Osteoblast (primary cell): ENCODE data around the gene ASPDH. TPM values are rescaled to one million over a fixed set of nuclear protein-coding genes. Genes with fewer than 3 reads are reported as not detected.
A peak's percentile ranks its signal among the peaks of the same experiment; 100 is the strongest.

ENCODE experiments used
- DNase-seq: peaks from one replicate; pipeline ENCODE4 v3.0.0; 2011; ENCODE audit warnings: low spot score, mixed read lengths; ENCODE audit not compliant: insufficient read length; ENCODE audit errors: missing footprints
- H2AFZ ChIP-seq: 2 replicates; pipeline ENCODE4 v1.6.0; 2011; ENCODE audit warnings: mild to moderate bottlenecking, low read length
- H3K27ac ChIP-seq: 2 replicates; pipeline ENCODE4 v1.5.1; 2011; ENCODE audit warnings: mild to moderate bottlenecking, low read depth, low read length, moderate library complexity
- H3K27me3 ChIP-seq: 2 replicates; pipeline ENCODE4 v1.6.0; 2012; ENCODE audit warnings: mild to moderate bottlenecking, control low read depth, inconsistent platforms, low read length, moderate library complexity; ENCODE audit not compliant: insufficient read depth
- H3K36me3 ChIP-seq: 2 replicates; pipeline ENCODE4 v1.5.1; 2011; ENCODE audit warnings: mild to moderate bottlenecking, low read length, control low read depth, moderate library complexity; ENCODE audit not compliant: insufficient read depth
- H3K4me1 ChIP-seq: 2 replicates; pipeline ENCODE4 v1.5.1; 2011; ENCODE audit warnings: mild to moderate bottlenecking, low read length, control low read depth, moderate library complexity; ENCODE audit not compliant: insufficient read depth
- H3K4me2 ChIP-seq: 2 replicates; pipeline ENCODE4 v1.6.0; 2011; ENCODE audit warnings: mild to moderate bottlenecking, low read length; ENCODE audit not compliant: insufficient read depth
- H3K4me3 ChIP-seq: fragments of 200-600 bp; sonication (generic); 3 replicates; pipeline ENCODE4 v1.5.1; 2012; ENCODE audit warnings: mild to moderate bottlenecking, low read length, inconsistent platforms; ENCODE audit not compliant: insufficient read depth
- H3K79me2 ChIP-seq: 2 replicates; pipeline ENCODE4 v1.6.0; 2012; ENCODE audit warnings: mild to moderate bottlenecking, low read length, control low read depth, inconsistent platforms; ENCODE audit not compliant: insufficient read depth
- H3K9me3 ChIP-seq: 2 replicates; pipeline ENCODE4 v1.5.1; 2011; ENCODE audit warnings: low read depth, low read length, control low read depth
- H4K20me1 ChIP-seq: 2 replicates; pipeline ENCODE4 v1.6.0; 2012; ENCODE audit warnings: mild to moderate bottlenecking, low read length, control low read depth; ENCODE audit not compliant: insufficient read depth
- total RNA-seq: library from RNA; depleted of rRNA; stranded (reverse); fragments of >200 nt; gene quantifications from 2 replicates; pipeline ENCODE4 v1.2.3, GENCODE V29; 2012
- TF ChIP-seq, protein P1 (sequence below): IDR thresholded peaks from 2 replicates; pipeline ENCODE4 v1.5.1; 2011; ENCODE audit warnings: mild to moderate bottlenecking, low read depth, low read length, moderate library complexity; ENCODE audit errors: extremely low read depth

ASPDH gene
- total RNA-seq, 1 donor = not detected

DNA sequence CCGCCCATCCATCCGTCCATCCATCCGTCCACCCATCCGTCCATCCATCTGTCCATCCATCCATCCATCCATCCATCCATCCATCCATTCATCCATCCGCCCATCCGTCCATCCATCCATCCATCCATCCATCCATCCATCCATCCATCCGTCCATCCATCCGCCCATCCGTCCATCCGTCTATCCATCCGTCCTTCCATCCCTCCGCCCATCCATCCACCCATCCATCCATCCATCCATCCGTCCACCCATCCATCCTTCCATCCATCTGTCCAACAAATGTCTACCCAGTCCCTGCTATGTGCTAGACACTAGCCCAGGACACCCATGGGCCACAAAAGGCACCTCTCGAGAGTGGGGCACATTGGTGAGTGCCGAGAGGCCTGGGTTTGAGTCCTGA is 38.8 kb upstream of the ASPDH start:
- Histone ChIP-seq H3K27me3 (peaks cover 13% of the 10 kb centered on the region), H3K79me2 (no peaks in the 10 kb centered on the region), H3K9me3 (no peaks in the 10 kb centered on the region), H3K36me3 (no peaks in the 10 kb centered on the region), H3K4me2 (no peak overlapping the region), H3K4me1 (peaks cover 3% of the 10 kb centered on the region), H3K27ac (no peak overlapping the region), H2AFZ (no peak overlapping the region), H4K20me1 (no peaks in the 10 kb centered on the region), H3K4me3 (no peak overlapping the region)
- no peak for DNase-seq
- TF ChIP-seq, protein P1, sequence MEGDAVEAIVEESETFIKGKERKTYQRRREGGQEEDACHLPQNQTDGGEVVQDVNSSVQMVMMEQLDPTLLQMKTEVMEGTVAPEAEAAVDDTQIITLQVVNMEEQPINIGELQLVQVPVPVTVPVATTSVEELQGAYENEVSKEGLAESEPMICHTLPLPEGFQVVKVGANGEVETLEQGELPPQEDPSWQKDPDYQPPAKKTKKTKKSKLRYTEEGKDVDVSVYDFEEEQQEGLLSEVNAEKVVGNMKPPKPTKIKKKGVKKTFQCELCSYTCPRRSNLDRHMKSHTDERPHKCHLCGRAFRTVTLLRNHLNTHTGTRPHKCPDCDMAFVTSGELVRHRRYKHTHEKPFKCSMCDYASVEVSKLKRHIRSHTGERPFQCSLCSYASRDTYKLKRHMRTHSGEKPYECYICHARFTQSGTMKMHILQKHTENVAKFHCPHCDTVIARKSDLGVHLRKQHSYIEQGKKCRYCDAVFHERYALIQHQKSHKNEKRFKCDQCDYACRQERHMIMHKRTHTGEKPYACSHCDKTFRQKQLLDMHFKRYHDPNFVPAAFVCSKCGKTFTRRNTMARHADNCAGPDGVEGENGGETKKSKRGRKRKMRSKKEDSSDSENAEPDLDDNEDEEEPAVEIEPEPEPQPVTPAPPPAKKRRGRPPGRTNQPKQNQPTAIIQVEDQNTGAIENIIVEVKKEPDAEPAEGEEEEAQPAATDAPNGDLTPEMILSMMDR = no peak

DNA sequence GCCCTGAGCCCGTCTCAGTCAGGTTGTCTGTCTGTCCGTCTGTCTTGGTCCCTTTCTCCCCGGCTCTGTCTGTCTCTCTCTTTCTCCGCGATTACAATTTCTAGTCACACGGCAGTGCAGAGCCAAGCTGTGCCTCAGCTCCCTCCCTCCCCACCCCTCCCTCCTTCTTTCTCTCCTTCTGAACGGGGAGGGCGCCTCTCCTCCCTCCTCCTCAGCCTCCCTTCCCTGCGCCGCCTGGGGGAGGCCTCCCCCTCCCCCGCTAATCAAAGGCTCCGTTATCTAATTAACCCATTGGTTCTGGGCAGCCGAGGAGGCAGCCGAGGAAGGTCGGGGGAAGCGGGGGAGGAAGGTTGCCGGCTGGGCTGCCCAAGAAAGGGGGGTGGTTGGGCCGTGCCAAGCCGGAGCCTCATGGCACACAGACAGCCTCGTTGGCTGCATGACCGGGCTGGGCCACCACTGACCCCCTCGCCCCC is 38.0 kb upstream of the ASPDH start:
- Histone ChIP-seq H3K27ac (no peak overlapping the region), H3K9me3 (no peaks in the 10 kb centered on the region), H3K27me3 (peaks cover 8% of the 10 kb centered on the region), H3K4me3 (no peak overlapping the region), H3K4me2 (no peak overlapping the region), H2AFZ (no peak overlapping the region), H3K79me2 (no peaks in the 10 kb centered on the region), H4K20me1 (no peaks in the 10 kb centered on the region), H3K36me3 (no peaks in the 10 kb centered on the region), H3K4me1 (peaks cover 3% of the 10 kb centered on the region)
- TF ChIP-seq, protein P1 = no peak
- DNase-seq = peak; percentile 81

DNA sequence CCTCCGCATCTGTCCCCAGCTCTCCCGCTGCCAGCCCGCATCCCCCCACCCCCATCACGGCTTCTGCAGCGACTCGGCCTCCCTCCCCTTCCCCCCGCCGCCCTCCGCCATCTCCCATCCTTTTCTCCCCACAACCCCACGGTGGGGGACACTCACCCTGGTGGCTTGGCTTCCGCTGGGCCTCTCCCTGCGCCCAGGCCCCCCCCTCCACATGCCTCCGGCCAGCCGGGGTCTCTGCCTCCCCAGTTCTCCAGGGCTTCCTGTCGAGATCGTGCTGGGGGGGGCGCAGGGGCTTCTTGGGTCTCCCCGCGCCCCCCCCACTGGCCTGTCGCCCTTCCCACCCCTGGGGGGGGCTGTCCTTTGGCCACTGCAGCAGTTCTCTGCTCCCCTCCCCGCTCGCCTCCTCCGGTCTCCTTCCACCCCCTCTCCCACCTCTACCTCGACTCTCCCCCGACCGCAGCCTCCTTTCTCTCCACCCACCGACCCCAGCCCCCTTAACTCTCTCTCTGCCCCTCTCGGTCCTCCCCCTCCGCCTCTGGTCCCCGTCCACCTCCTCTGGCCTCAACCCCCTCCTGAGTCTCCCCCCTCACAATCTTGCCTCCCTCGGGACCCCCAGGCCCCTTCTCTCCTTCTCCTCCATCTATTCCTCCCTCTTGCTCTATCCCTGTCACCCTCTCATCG is 37.5 kb upstream of the ASPDH start:
- Histone ChIP-seq H3K36me3 (no peaks in the 10 kb centered on the region), H4K20me1 (no peaks in the 10 kb centered on the region), H3K79me2 (no peaks in the 10 kb centered on the region), H3K9me3 (no peaks in the 10 kb centered on the region), H3K27ac (no peak overlapping the region), H3K27me3 (peaks cover 8% of the 10 kb centered on the region), H3K4me1 (no peaks in the 10 kb centered on the region), H3K4me2 (no peak overlapping the region), H2AFZ (no peak overlapping the region), H3K4me3 (no peak overlapping the region)
- peak; percentile 62 for DNase-seq
- TF ChIP-seq, protein P1 = no peak

DNA sequence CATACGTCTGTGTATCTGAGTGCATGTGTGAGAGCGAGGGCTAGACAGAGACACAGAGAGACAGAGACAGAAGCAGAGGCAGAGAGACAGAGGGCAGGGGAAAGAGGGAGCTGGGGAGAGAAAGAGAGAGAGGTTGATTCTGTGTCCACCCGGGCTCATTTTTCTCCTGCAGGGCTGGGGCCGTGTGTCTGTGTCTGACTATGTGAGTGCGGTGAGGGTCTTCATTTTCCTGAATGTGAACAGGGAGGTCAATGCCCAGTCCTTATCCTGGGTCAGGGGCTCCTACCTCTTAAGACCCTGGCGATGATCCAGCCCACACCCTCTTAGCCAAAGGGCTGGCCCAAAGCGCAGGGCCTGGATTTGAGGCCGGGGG is 36.9 kb upstream of the ASPDH start:
- H4K20me1 ChIP-seq = no peaks in the 10 kb centered on the region
- H3K79me2 ChIP-seq = no peaks in the 10 kb centered on the region
- TF ChIP-seq, protein P1 = no peak
- H3K4me1 ChIP-seq = no peaks in the 10 kb centered on the region
- H3K27ac ChIP-seq = no peak overlapping the region
- H3K9me3 ChIP-seq = no peaks in the 10 kb centered on the region
- no peak overlapping the region for H3K4me2 ChIP-seq
- no peak for DNase-seq
- no peak overlapping the region for H3K4me3 ChIP-seq
- no peaks in the 10 kb centered on the region for H3K36me3 ChIP-seq
- H2AFZ ChIP-seq = no peak overlapping the region
- H3K27me3 ChIP-seq = peaks cover 4% of the 10 kb centered on the region
